A673 (cell line): Measurements from ENCODE around the gene RAP1B.

Experiments used
- CTCF ChIP-seq: fragments of 300-800, 200-600 bp; sonication (generic); conservative IDR thresholded peaks from 2 replicates; pipeline ENCODE4 v1.5.1; 2017; ENCODE audit warnings: low read depth, mild to moderate bottlenecking, antibody characterized with exemption, low read length, moderate library complexity, mixed read lengths
- EZH2 ChIP-seq: fragments of 200-600 bp; sonication (generic); IDR thresholded peaks from 2 replicates; pipeline ENCODE4 v1.6.1; 2017; ENCODE audit warnings: borderline replicate concordance, low read depth, mild to moderate bottlenecking, mixed read lengths, antibody characterized with exemption, low read length; ENCODE audit not compliant: poor library complexity, severe bottlenecking

- TF ChIP-seq CTCF: no peak
- no peak for TF ChIP-seq EZH2
These were observed 28.7 kb downstream of the RAP1B start for GRCh38 chr12:68639396-68639767.
